Panc1 (cell line): ENCODE measurements around the gene SMIM1. TPM values are rescaled to one million over a fixed set of nuclear protein-coding genes. Genes with fewer than 3 reads are reported as not detected.
A peak's percentile ranks its signal among the peaks of the same experiment; 100 is the strongest.

Experiments used
- ATAC-seq: fragments of 200-7000 bp; cut with Tn5 transposase; 2 replicates; pipeline ENCODE4 v1.9.1; 2020; ENCODE audit warnings: mild to moderate bottlenecking, moderate library complexity
- BruUV-seq: library from RNA; stranded (reverse); fragments of 400-500 nt; replicated peaks from 2 replicates; lab custom pipeline; 2021; lab: Mats Ljungman, UMichigan
- CTCF ChIA-PET: fragments of 300-600 bp; sonication (Branson Sonifier 250); formaldehyde crosslinking; loops from one replicate; lab custom pipeline; 2022; ENCODE audit warnings: antibody characterized with exemption; lab: Charles Lee
- POLR2A ChIA-PET: fragments of 300-600 bp; sonication (Branson Sonifier 250); formaldehyde crosslinking; loops from one replicate; lab custom pipeline; 2022; ENCODE audit warnings: antibody characterized with exemption; lab: Charles Lee
- DNase-seq: peaks from one replicate; pipeline ENCODE4 v3.0.0-alpha.2; 2010; ENCODE audit warnings: low read depth, low spot score
- H3K27ac ChIP-seq: 2 replicates; pipeline ENCODE4 v1.5.1; 2011; ENCODE audit warnings: mild to moderate bottlenecking, low read length, inconsistent platforms
- H3K27me3 ChIP-seq: fragments of 200-500 bp; sonication (Bioruptor generic); 2 replicates; pipeline ENCODE4 v1.6.0; 2014; ENCODE audit warnings: low read length, inconsistent platforms; ENCODE audit not compliant: control insufficient read depth, insufficient read depth
- H3K36me3 ChIP-seq: fragments of 200-500 bp; sonication (Bioruptor generic); 2 replicates; pipeline ENCODE4 v1.5.1; 2014; ENCODE audit warnings: inconsistent platforms, mild to moderate bottlenecking, low read length, moderate library complexity; ENCODE audit not compliant: control insufficient read depth, insufficient read depth
- H3K4me1 ChIP-seq: 2 replicates; pipeline ENCODE4 v1.5.1; 2011; ENCODE audit warnings: inconsistent platforms, mild to moderate bottlenecking, low read length, moderate library complexity; ENCODE audit not compliant: control insufficient read depth, insufficient read depth
- H3K4me3 ChIP-seq, 2 experiments: 2 replicates each; pipeline ENCODE4 v1.5.1; 2011 to 2012; ENCODE audit warnings: low read depth in 2 of 2, low read length in 2 of 2, mild to moderate bottlenecking in 2 of 2, inconsistent platforms in 1 of 2, moderate library complexity in 1 of 2
- H3K9me3 ChIP-seq: fragments of 200-500 bp; sonication (Bioruptor generic); 2 replicates; pipeline ENCODE4 v1.5.1; 2014; ENCODE audit warnings: low read depth, mild to moderate bottlenecking, inconsistent platforms, low read length, moderate library complexity; ENCODE audit not compliant: control insufficient read depth, insufficient read depth
- CTCF ChIP-seq: fragments of 450-650 bp; IDR thresholded peaks from 2 replicates; pipeline ENCODE4 v1.5.1; 2017; ENCODE audit warnings: mild to moderate bottlenecking
- POLR2AphosphoS5 ChIP-seq: IDR thresholded peaks from 2 replicates; pipeline ENCODE4 v1.6.1; 2012; ENCODE audit warnings: mild to moderate bottlenecking, low read depth, low read length, moderate library complexity
- REST ChIP-seq, 2 experiments: IDR thresholded peaks; 2 replicates each; pipeline ENCODE4 v1.6.1; 2011 to 2012; ENCODE audit warnings: low read depth in 2 of 2, control low read depth in 1 of 2, low read length in 1 of 2, mild to moderate bottlenecking in 1 of 2, moderate library complexity in 1 of 2; ENCODE audit not compliant: insufficient read depth in 1 of 2
- SIN3A ChIP-seq: IDR thresholded peaks from 2 replicates; pipeline ENCODE4 v1.6.1; 2012; ENCODE audit warnings: low read depth, mild to moderate bottlenecking, low read length, moderate library complexity, borderline replicate concordance; ENCODE audit not compliant: insufficient read depth
- TCF7L2 ChIP-seq: IDR thresholded peaks from 2 replicates; pipeline ENCODE4 v1.6.1; 2011; ENCODE audit warnings: mild to moderate bottlenecking, low read depth, low read length, inconsistent platforms
- in situ Hi-C: cut with HindIII; loops from 2 replicates; pipeline ENCODE4 v1.10.0; 2016; ENCODE audit warnings: low sequenced_read_pairs, low pct_unique_long_range_greater_than_20kb
- intact Hi-C: fragments of 100-400 bp; cut with micrococcal nuclease; formaldehyde crosslinking; loops from one replicate; pipeline ENCODE4 v1.10.0; 2022; ENCODE audit not compliant: unreplicated experiment
- total RNA-seq: library from RNA; stranded (reverse); gene quantifications from one replicate; pipeline ENCODE4 v1.2.1, GENCODE V29; 2021; ENCODE audit not compliant: unreplicated experiment

The SMIM1 gene
- total RNA-seq, 1 experiment from 2014 or later = 35.5 TPM

- Histone ChIP-seq H3K27me3 (no peaks in the 10 kb centered on the region), H3K27ac (no peak overlapping the region), H3K36me3 (no peaks in the 10 kb centered on the region; the same call in 1 of the 2 replicates), H3K4me3 (no peak overlapping the region), H3K9me3 (no peaks in the 10 kb centered on the region), H3K4me1 (no peaks in the 10 kb centered on the region)
- in situ Hi-C loops (no loop called here), intact Hi-C loops (no loop called here)
- DNase-seq (no peak), ATAC-seq (no peak)
- CTCF ChIA-PET = no interaction called here
- no TSS peak for BruUV-seq
- POLR2A ChIA-PET = no interaction called here
- TF ChIP-seq CTCF (no peak), TCF7L2 (no peak), POLR2AphosphoS5 (no peak), REST (IDR thresholded peaks at IDR 0.05; ENCODE audit: insufficient read depth in 1 of 2, low read depth in 2 of 2, low read length in 1 of 2) (no peak), SIN3A (no peak)
These were observed 35.8 kb upstream of the SMIM1 start for GRCh38 chr1:3736708-3737107.

DNA sequence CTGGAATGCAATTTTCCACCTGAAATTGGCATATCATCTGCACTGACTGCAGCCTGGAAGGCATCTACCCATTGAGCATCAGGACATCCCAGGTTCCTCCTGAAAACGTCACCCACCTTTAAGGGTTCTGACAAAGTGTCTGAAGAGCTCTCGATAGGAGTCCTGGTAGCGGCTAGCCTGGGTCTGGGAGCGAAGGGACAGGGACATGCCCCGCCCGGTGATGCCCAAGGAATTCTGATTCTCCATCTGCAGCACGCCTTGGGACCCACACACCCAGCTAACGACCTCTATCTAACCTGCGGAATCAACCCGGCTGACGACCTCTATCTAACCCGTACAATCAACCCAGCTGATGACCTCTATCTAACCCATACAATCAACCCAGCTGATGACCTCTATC is 33.6 kb upstream of the SMIM1 start:
- no peak overlapping the region for H3K4me3 ChIP-seq
- intact Hi-C loops = no loop called here
- H3K36me3 ChIP-seq = no peaks in the 10 kb centered on the region; the same call in 1 of the 2 replicates
- no peak overlapping the region for H3K27ac ChIP-seq
- no peaks in the 10 kb centered on the region for H3K9me3 ChIP-seq
- in situ Hi-C loops = no loop called here
- TF ChIP-seq SIN3A (no peak), POLR2AphosphoS5 (no peak), TCF7L2 (no peak), REST (IDR thresholded peaks at IDR 0.05; ENCODE audit: insufficient read depth in 1 of 2, low read depth in 2 of 2, low read length in 1 of 2) (no peak), CTCF (no peak)
- TSS peak; percentile 79 for BruUV-seq
- H3K27me3 ChIP-seq = no peaks in the 10 kb centered on the region
- no peak for DNase-seq
- ATAC-seq = no peak
- H3K4me1 ChIP-seq = no peaks in the 10 kb centered on the region
- POLR2A ChIA-PET = no interaction called here
- CTCF ChIA-PET = no interaction called here
